Activated CD8-positive, alpha-beta memory T cell treated with anti-CD3 and anti-CD28 coated beads for 36 hours (primary cell): ENCODE measurements around the gene C2orf92. TPM values are rescaled to one million over a fixed set of nuclear protein-coding genes. Genes with fewer than 3 reads are reported as not detected.

Source experiments
- CTCF ChIA-PET: fragments of 350-600 bp; sonication (Branson Sonifier 250); formaldehyde crosslinking; loops from one replicate; lab custom pipeline; 2021; ENCODE audit warnings: antibody characterized with exemption; lab: Charles Lee
- POLR2A ChIA-PET: fragments of 350-600 bp; sonication (Branson Sonifier 250); formaldehyde crosslinking; loops from one replicate; lab custom pipeline; 2021; ENCODE audit warnings: antibody characterized with exemption; lab: Charles Lee
- total RNA-seq, 2 experiments: library from RNA; stranded (reverse); gene quantifications; one replicate each; pipeline ENCODE4 v1.2.3, GENCODE V29; 2021

The C2orf92 gene
- total RNA-seq, 2 experiments from 2014 or later = 6.7 to 6.8 TPM

- CTCF ChIA-PET = interaction anchor here (1.0 kb wide), 1 partner anchor 9 kb away, joined by 6 read pairs; the partner anchor contains the start of gene ACTR1B
- POLR2A ChIA-PET = interaction anchor here (1.0 kb wide), 1 partner anchor 9 kb away, joined by 6 read pairs; no protein-coding TSS in a partner anchor
Observed at GRCh38 chr2:97673182-97673914, 3.8 kb downstream of the C2orf92 start.

DNA sequence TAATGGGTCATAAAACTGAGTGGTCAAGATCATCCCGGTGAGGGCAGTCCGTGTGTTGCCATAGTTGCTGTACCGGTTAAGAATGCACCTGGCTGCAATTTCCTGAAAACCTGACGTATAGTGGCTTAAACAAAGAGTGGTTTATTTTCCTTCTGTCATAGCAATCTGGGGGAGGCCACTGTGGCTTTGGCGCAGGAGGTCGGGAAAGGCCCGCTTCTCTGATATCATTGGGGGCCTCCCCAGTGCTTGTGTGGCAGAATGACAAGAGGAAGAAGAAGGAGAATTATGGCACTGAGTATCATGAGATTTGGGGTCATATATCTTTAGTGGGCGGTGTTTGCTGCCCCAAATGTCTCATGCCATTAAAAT, 4.4 kb downstream of the C2orf92 start:
- CTCF ChIA-PET = no interaction called here
- POLR2A ChIA-PET = no interaction called here

DNA sequence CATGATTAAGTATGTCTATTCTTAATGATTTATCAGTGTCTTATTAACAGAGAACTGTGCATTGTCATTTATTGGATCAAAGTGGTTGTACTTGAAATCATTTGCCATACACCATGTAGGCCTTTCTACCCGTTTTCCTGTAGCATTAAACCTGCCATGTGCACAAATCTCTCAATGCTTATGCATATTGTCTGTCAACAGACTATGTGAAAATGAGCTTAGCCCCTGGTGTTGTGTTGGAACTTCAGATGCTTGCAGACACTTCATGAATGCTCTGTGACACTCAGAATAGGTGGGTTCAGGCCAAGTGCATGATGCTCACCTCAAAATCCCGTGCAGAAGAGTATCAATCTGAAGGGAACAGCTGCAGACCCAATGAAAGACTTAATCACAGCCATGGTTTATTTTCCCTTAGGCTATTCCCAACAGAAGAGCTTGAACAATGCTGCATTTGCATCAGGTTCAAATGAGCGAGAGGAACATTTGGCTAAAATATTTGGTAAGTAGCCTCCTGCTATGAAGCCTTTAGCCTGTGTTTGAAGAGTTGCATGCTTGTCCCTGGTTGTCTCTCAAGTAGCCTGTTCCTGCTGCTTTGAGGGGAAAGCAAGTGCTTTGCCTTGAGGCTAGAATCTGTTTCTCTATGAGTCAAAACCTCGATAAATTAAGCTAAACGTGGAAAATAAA, 6.1 kb downstream of the C2orf92 start:
- POLR2A ChIA-PET = interaction anchor here (1.8 kb wide), 1 partner anchor 13 kb away, joined by 6 read pairs; no protein-coding TSS in a partner anchor
- CTCF ChIA-PET = interaction anchor here (0.7 to 1.6 kb wide), 3 partner anchors 9 to 23 kb away, joined by 3 to 6 read pairs (median 3); no protein-coding TSS in a partner anchor

- POLR2A ChIA-PET = no interaction called here
- CTCF ChIA-PET = interaction anchor here (0.7 to 1.2 kb wide), 3 partner anchors 11 to 86 kb away, joined by 3 to 5 read pairs (median 3); partner anchors contain the start of gene ACTR1B
Observed at GRCh38 chr2:97676620-97677019, 7.1 kb downstream of the C2orf92 start.

DNA sequence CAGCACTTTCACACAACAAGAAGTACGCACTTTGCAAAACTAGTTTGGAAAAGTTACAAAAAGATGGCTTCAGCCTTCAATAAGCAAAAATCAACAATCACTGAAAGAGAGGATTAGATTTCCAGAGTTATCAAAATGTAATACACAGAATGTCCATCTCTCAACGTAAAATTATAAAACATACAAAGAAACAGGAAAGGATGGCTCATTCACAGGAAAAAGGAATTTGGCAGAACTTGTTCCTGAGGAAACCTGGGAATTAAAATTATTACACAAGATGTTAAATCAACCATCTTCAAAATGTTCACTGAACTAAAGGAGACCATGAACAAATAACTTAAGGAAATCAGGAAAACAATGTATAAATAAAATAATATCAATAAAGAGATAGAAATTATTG, 8.0 kb downstream of the C2orf92 start:
- ChIA-PET POLR2A (no interaction called here), CTCF (interaction anchor here (1.2 kb wide), 1 partner anchor 87 kb away, joined by 3 read pairs; no protein-coding TSS in a partner anchor)

DNA sequence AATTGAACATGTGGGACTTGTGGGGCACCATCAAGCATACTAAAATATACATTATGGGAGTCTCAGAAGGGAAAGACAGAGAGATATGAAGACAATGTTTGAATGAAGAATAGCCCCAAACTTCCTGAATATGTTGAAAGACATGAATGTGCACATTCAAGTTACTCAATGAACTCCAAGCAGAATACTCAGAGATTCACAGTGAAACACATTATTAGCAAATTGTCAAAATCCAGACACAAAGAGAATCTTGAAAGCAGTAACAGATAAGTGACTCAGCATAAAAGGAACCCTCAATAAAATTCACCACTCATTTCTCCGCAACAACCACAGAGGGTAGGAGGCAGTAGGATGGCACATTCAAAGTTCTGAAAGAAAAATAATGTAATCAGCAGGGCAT, 8.8 kb downstream of the C2orf92 start:
- CTCF ChIA-PET = no interaction called here

GRCh38 chr2:97687235-97687634, 17.7 kb downstream of the C2orf92 start:
- ChIA-PET CTCF (interaction anchor here (0.9 kb wide), 1 partner anchor 13 kb away, joined by 3 read pairs; no protein-coding TSS in a partner anchor), POLR2A (interaction anchor here (0.6 kb wide), 1 partner anchor 118 kb away, joined by 9 read pairs; no protein-coding TSS in a partner anchor)

More for the DNA sequence above, 8.8 kb downstream of the C2orf92 start:
- POLR2A ChIA-PET = no interaction called here

DNA sequence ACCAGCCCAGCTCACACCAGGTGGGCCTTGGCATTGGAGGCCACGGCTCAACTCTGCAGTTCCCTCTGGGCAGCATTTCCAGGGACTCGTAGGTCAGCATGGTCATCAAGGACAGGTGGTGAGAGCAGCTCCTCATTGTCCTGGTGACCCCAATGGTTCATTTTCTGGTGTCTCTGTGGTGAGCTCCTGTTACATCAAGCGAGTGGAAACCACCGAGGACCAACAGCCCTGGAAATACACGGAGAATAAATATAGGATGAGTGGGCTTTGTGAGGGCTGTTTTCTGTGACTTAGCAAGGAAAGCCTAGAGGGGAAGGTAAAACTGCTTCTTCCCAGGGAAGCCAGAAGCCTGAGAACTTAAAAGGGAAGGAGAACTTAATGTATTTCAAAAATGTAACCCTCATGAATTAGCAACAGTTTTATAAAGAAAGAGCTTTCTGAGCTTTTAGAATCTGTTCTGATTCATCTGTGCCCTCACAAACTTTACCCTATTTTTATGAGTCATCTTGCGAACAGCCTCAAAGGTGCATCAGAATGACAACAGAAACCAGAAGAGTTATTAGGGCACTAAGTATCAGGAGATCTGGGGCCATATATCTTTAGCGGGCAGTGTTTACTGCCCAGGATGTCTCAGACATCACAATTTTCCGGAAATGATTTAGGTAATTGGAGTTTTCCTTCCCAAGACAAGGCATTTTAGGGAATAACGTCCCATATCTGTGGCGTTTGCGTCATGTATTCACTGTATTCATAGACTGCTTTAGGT, 18.7 kb downstream of the C2orf92 start:
- ChIA-PET CTCF (interaction anchor here (0.9 to 1.2 kb wide), 3 partner anchors 11 to 25 kb away, joined by 3 to 5 read pairs (median 3); no protein-coding TSS in a partner anchor), POLR2A (interaction anchor here (0.5 to 1.0 kb wide), 4 partner anchors 24 to 42 kb away, joined by 3 to 6 read pairs (median 4); partner anchors contain the start of gene COX5B)

DNA sequence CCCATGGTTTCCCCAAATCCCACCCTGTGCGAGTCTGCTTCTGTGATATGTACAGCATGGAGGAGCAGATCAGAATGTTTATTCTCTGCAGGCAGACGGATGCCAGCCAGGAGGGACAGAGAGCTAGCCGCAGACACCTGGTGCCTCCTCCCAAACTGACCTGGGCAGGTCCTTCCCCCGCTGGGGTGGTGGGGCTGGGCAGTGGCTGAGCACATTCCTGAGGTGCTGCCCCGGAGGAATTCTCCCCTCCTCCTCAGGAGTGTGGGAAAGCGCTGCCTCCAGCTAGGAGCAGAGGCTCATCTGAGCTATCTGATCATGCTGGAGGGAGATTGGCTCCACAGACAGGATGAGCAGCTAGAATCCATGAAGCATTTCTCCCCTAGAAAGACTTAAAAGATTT, 21.7 kb downstream of the C2orf92 start:
- POLR2A ChIA-PET = no interaction called here
- CTCF ChIA-PET = interaction anchor here (0.8 to 1.6 kb wide), 3 partner anchors 9 to 100 kb away, joined by 4 to 6 read pairs (median 4); no protein-coding TSS in a partner anchor

- POLR2A ChIA-PET = no interaction called here
- CTCF ChIA-PET = no interaction called here
Observed at GRCh38 chr2:97693476-97693875, 24.0 kb downstream of the C2orf92 start.

DNA sequence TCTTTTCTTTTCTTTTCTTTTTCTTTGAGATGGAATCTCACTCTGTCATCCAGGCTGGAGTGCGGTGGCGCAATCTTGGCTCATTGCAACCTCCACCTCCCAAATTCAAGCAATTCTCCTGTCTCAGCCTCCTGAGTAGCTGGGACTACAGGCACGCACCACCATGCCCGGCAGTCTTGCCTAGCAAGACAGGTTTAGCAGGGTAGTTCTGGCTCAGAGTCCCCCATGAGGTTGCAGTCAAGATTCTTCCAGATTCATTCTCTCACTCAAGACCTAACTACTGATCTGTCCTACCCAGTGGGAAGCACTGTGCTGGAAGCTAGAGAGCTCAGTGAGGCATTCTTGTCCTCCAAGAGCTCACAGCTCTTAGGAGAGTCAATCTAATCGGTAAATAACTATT, 26.2 kb downstream of the C2orf92 start:
- CTCF ChIA-PET = interaction anchor here (1.3 to 6.7 kb wide), 8 partner anchors 10 to 105 kb away, joined by 3 to 70 read pairs (median 15); partner anchors contain the start of genes ACTR1B, COX5B and ZAP70
- POLR2A ChIA-PET = interaction anchor here (1.2 kb wide), 1 partner anchor 33 kb away, joined by 3 read pairs; no protein-coding TSS in a partner anchor

GRCh38 chr2:97697252-97698235, 28.0 kb downstream of the C2orf92 start:
- ChIA-PET CTCF (interaction anchor here (0.8 to 6.7 kb wide), 16 partner anchors 12 to 107 kb away, joined by 3 to 70 read pairs (median 6); partner anchors contain the start of genes ACTR1B, COX5B and ZAP70), POLR2A (interaction anchor here (1.2 kb wide), 1 partner anchor 35 kb away, joined by 3 read pairs; no protein-coding TSS in a partner anchor)

- ChIA-PET CTCF (interaction anchor here (0.5 to 6.7 kb wide), 14 partner anchors 10 to 107 kb away, joined by 3 to 70 read pairs (median 14); partner anchors contain the start of genes ACTR1B, COX5B and ZAP70), POLR2A (no interaction called here)
Observed at GRCh38 chr2:97698530-97698929, 29.0 kb downstream of the C2orf92 start.

- POLR2A ChIA-PET = interaction anchor here (0.6 to 1.2 kb wide), 4 partner anchors 49 to 110 kb away, joined by 3 to 5 read pairs (median 3); no protein-coding TSS in a partner anchor
Observed at GRCh38 chr2:97699765-97700444, 30.4 kb downstream of the C2orf92 start.

DNA sequence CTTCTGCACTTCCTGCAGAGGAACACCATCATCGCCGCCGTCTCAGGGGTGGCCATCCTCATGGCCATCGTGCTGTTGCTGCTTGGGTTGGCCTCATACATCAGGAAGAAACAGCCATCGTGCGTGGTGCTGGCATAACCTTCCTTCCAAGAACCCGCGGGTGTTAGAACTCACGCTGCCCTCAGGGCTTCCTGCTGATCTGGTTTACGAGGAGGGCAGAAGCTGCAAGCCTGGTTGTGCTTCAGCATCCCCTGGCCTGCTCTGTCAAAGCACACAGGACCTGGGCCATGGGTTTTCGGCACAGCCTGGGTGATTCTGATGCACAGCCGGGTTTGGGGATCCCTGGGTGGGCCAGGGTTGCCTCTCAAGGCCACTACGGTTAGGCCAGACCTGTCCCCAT, 31.7 kb downstream of the C2orf92 start:
- POLR2A ChIA-PET = no interaction called here
- CTCF ChIA-PET = interaction anchor here (1.7 to 6.7 kb wide), 4 partner anchors 8 to 110 kb away, joined by 4 to 70 read pairs (median 22); partner anchors contain the start of gene COX5B

More at GRCh38 chr2:97699765-97700444, 30.4 kb downstream of the C2orf92 start:
- CTCF ChIA-PET = interaction anchor here (0.6 to 6.7 kb wide), 20 partner anchors 8 to 488 kb away, joined by 3 to 70 read pairs (median 5); partner anchors contain the start of genes ACTR1B, COX5B and ZAP70

DNA sequence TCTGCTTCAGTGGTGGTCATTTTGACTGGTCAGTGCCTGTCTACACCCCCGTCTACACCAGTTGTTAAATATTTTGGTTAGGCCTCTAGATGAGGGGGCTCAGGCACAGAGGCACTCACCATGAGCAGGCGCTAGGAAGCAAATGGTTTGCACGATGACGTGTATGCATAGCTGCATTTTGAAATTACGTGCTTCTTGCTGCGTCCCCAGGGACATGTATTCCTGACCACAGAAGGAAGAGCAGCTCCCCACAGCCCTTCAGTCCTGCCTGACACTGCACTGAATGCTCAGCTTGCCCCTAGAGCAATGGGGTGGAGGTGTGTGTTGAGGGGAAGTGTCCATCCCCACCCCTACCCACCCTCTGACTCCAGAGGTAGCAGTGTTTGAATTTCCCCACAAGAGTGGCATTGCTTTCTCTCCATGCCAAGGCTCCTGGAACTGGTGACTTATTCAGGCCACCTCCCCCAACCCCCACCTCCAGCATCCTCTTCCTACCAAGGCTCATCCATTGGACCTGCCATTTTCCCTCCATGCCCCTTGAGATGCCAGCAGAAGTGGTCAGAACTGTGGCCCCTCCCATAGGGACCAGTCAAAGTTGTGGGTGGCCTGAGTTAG, 32.4 kb downstream of the C2orf92 start:
- CTCF ChIA-PET = no interaction called here
- POLR2A ChIA-PET = no interaction called here
